DND-41 (cell line): ENCODE data around the gene PDE4C.

Experiments used
- ATAC-seq: fragments of 200-7000 bp; cut with Tn5 transposase; 3 replicates; pipeline ENCODE4 v1.9.1; 2021; ENCODE audit warnings: low read depth; ENCODE audit not compliant: insufficient read depth
- DNase-seq: peaks from one replicate; pipeline ENCODE4 v3.0.0-alpha.2; 2020
- H2AFZ ChIP-seq: 2 replicates; pipeline ENCODE4 v1.6.0; 2012; ENCODE audit warnings: low read depth, low read length
- H3K27ac ChIP-seq: 2 replicates; pipeline ENCODE4 v1.5.1; 2012; ENCODE audit warnings: low read length, inconsistent platforms
- H3K27me3 ChIP-seq: fragments of 200-600 bp; sonication (generic); 2 replicates; pipeline ENCODE4 v1.6.0; 2012; ENCODE audit warnings: low read length, mild to moderate bottlenecking, inconsistent platforms; ENCODE audit not compliant: insufficient read depth, poor library complexity
- H3K36me3 ChIP-seq: 2 replicates; pipeline ENCODE4 v1.5.1; 2012; ENCODE audit warnings: low read length, inconsistent platforms; ENCODE audit not compliant: insufficient read depth
- H3K4me1 ChIP-seq: 2 replicates; pipeline ENCODE4 v1.5.1; 2012; ENCODE audit warnings: mild to moderate bottlenecking, low read length; ENCODE audit not compliant: insufficient read depth
- H3K4me2 ChIP-seq: 2 replicates; pipeline ENCODE4 v1.6.0; 2012; ENCODE audit warnings: mild to moderate bottlenecking, moderate library complexity, low read length, inconsistent platforms; ENCODE audit not compliant: insufficient read depth
- H3K4me3 ChIP-seq, 2 experiments: fragments of 200-600 bp in 1 of 2; shearing (Covaris generic) in 1 of 2; 2 replicates each; pipeline ENCODE4 v1.5.1; 2012 to 2016; ENCODE audit warnings: inconsistent platforms in 2 of 2, low read length in 2 of 2, mild to moderate bottlenecking in 2 of 2, low read depth in 1 of 2, moderate library complexity in 1 of 2
- H3K79me2 ChIP-seq: 2 replicates; pipeline ENCODE4 v1.6.0; 2012; ENCODE audit warnings: low read length, inconsistent platforms; ENCODE audit not compliant: insufficient read depth
- H3K9ac ChIP-seq: 2 replicates; pipeline ENCODE4 v1.6.0; 2012; ENCODE audit warnings: low read depth, mild to moderate bottlenecking, inconsistent platforms, low read length, moderate library complexity
- H3K9me3 ChIP-seq: 2 replicates; pipeline ENCODE4 v1.5.1; 2012; ENCODE audit warnings: low read length, moderate library complexity, mild to moderate bottlenecking, inconsistent platforms; ENCODE audit not compliant: insufficient read depth, severe bottlenecking
- H4K20me1 ChIP-seq: 2 replicates; pipeline ENCODE4 v1.6.0; 2012; ENCODE audit warnings: low read length; ENCODE audit not compliant: insufficient read depth
- EZH2 ChIP-seq: IDR thresholded peaks from 3 replicates; pipeline ENCODE4 v1.6.1; 2012; ENCODE audit warnings: borderline replicate concordance, low read depth, mild to moderate bottlenecking, moderate library complexity, low read length, inconsistent platforms; ENCODE audit not compliant: severe bottlenecking
- TF ChIP-seq, protein P1 (sequence below): IDR thresholded peaks from 2 replicates; pipeline ENCODE4 v1.5.1; 2012; ENCODE audit warnings: borderline replicate concordance, low read length, moderate library complexity, mild to moderate bottlenecking; ENCODE audit not compliant: poor library complexity, severe bottlenecking; ENCODE audit errors: extremely low read depth

The PDE4C gene

DNA sequence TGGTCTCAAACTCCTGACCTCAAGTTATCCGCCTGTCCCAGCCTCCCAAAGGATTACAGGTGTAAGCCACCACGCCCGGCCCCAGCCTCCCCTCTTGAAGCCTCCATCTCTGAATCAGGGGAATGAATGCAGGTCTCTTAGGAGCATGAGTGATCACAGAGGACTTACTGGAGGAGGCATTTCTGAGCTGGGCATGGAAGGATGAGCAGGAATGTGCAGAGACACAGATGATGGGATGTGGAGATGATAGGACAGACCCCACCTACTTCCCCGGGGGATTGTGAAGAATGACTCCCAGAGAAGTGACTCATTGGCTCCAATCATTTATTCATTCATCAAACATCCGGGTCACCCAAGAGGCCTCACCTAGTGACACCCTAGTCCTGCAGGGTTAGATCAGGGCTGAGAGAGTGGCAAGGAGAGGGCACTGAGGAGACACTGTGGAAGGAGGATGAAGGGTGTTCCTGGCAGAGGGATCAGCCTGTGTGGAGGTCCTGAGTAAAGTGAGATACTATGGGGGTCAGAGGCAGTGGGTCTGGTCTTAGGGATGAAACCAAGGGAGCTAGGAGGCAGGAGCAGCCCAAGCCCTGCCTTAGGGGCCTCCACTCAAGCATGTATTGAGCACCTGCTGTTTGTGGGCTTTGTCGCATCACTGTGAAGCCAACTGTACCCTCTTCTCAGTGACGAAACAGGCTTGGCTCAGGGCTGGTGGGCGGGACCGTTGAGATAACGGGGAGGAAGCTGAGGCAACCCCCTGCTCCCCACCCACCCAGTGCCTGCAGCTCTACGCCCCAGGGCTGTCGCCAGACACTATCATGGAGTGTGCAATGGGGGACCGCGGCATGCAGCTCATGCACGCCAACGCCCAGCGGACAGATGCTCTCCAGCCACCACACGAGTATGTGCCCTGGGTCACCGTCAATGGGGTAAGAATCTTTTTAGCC lies 49.6 kb downstream of the PDE4C start:
- no peak for TF ChIP-seq EZH2
- TF ChIP-seq, protein P1, sequence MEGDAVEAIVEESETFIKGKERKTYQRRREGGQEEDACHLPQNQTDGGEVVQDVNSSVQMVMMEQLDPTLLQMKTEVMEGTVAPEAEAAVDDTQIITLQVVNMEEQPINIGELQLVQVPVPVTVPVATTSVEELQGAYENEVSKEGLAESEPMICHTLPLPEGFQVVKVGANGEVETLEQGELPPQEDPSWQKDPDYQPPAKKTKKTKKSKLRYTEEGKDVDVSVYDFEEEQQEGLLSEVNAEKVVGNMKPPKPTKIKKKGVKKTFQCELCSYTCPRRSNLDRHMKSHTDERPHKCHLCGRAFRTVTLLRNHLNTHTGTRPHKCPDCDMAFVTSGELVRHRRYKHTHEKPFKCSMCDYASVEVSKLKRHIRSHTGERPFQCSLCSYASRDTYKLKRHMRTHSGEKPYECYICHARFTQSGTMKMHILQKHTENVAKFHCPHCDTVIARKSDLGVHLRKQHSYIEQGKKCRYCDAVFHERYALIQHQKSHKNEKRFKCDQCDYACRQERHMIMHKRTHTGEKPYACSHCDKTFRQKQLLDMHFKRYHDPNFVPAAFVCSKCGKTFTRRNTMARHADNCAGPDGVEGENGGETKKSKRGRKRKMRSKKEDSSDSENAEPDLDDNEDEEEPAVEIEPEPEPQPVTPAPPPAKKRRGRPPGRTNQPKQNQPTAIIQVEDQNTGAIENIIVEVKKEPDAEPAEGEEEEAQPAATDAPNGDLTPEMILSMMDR, result no peak
- Histone ChIP-seq H3K4me2 (no peak overlapping the region), H3K4me3 (no peak overlapping the region), H3K9ac (no peak overlapping the region), H3K9me3 (no peaks in the 10 kb centered on the region), H3K36me3 (no peaks in the 10 kb centered on the region), H4K20me1 (no peaks in the 10 kb centered on the region; the same call in 1 of the 2 replicates), H3K27me3 (peaks cover 22% of the 10 kb centered on the region), H3K27ac (no peak overlapping the region), H2AFZ (no peak overlapping the region), H3K4me1 (peaks cover 17% of the 10 kb centered on the region), H3K79me2 (no peaks in the 10 kb centered on the region)
- ATAC-seq (no peak), DNase-seq (no peak)

DNA sequence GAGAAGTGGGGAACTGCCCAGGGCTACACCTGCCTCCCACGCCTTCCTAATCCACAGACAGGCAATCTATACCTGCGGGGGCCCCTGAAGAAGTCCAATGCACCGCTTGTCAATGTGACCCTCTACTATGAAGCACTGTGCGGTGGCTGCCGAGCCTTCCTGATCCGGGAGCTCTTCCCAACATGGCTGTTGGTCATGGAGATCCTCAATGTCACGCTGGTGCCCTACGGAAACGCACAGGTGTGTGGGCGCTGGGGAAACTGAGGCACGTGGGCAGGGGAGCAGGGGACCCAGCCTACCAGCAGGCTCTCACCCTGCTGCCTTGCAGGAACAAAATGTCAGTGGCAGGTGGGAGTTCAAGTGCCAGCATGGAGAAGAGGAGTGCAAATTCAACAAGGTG lies 51.3 kb downstream of the PDE4C start:
- Histone ChIP-seq H3K27ac (no peak overlapping the region), H3K27me3 (peaks cover 22% of the 10 kb centered on the region), H3K79me2 (no peaks in the 10 kb centered on the region), H3K4me3 (no peak overlapping the region), H3K9me3 (no peaks in the 10 kb centered on the region), H3K36me3 (no peaks in the 10 kb centered on the region), H3K4me2 (no peak overlapping the region), H2AFZ (no peak overlapping the region), H3K4me1 (peaks cover 17% of the 10 kb centered on the region), H3K9ac (no peak overlapping the region), H4K20me1 (no peaks in the 10 kb centered on the region; the same call in 1 of the 2 replicates)
- DNase-seq, result no peak
- ATAC-seq, result no peak
- TF ChIP-seq EZH2, result no peak
- TF ChIP-seq, protein P1, result no peak
